Muscle layer of colon (tissue), 2 donors: ENCODE results near the gene SCAF11.

ENCODE experiments used
- H3K27ac ChIP-seq: one replicate; pipeline ENCODE4 v1.7.0; 2013; ENCODE audit warnings: low read depth, mild to moderate bottlenecking, low read length, moderate library complexity
- H3K27me3 ChIP-seq, 2 donors: one replicate each; pipeline ENCODE4 v1.7.0; 2013; ENCODE audit warnings: low read length in 2 of 2, mild to moderate bottlenecking in 2 of 2; ENCODE audit not compliant: insufficient read depth in 2 of 2, control insufficient read depth in 1 of 2
- H3K36me3 ChIP-seq: one replicate; pipeline ENCODE4 v1.7.0; 2013; ENCODE audit warnings: mild to moderate bottlenecking, low read length; ENCODE audit not compliant: insufficient read depth
- H3K4me1 ChIP-seq: one replicate; pipeline ENCODE4 v1.7.0; 2013; ENCODE audit warnings: mild to moderate bottlenecking, low read length; ENCODE audit not compliant: insufficient read depth
- H3K4me3 ChIP-seq, 2 donors: one replicate each; pipeline ENCODE4 v1.7.0; 2013; ENCODE audit warnings: low read length in 2 of 2, low read depth in 1 of 2, mild to moderate bottlenecking in 1 of 2, moderate library complexity in 1 of 2
- H3K9ac ChIP-seq: one replicate; pipeline ENCODE4 v1.7.0; 2013; ENCODE audit warnings: low read length
- H3K9me3 ChIP-seq: one replicate; pipeline ENCODE4 v1.7.0; 2013; ENCODE audit warnings: mild to moderate bottlenecking, low read length
- donor health status: abdominal sarcoma.
- donor health status: Adenocarcinoma of cecum.

The SCAF11 gene

GRCh38 chr12:45878630-45879255 lies 111.6 kb downstream of the SCAF11 start:
- H3K36me3 ChIP-seq, result peaks cover 15% of the 10 kb centered on the region
- H3K9ac ChIP-seq, result no peak overlapping the region
- H3K27ac ChIP-seq, result no peak overlapping the region
- H3K27me3 ChIP-seq, result no peaks in the 10 kb centered on the region
- H3K4me1 ChIP-seq, result peaks cover 5% of the 10 kb centered on the region
- no peaks in the 10 kb centered on the region for H3K9me3 ChIP-seq
- no peak overlapping the region for H3K4me3 ChIP-seq

DNA sequence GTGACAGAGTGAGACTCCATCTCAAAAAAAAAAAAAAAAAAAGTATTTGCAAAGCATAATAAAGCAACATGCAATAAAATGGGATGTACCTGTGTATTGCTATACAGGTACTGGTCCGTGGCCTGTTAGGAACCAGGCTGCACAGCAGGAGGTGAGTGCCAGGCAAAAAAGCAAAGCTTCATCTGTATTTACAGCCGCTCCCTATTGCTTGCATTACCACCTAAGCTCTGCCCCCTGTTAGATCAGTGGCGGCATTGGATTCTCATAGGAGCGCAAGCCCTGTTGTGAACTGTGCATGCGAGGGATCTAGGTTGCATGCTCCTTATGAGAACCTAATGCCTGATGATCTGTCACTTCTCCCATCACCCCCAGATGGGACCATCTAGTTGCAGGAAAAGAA lies 113.3 kb downstream of the SCAF11 start:
- Histone ChIP-seq H3K9ac (no peak overlapping the region), H3K36me3 (peaks cover 15% of the 10 kb centered on the region), H3K4me1 (peaks cover 5% of the 10 kb centered on the region), H3K27me3 (no peaks in the 10 kb centered on the region), H3K9me3 (no peaks in the 10 kb centered on the region), H3K27ac (no peak overlapping the region), H3K4me3 (no peak overlapping the region)

DNA sequence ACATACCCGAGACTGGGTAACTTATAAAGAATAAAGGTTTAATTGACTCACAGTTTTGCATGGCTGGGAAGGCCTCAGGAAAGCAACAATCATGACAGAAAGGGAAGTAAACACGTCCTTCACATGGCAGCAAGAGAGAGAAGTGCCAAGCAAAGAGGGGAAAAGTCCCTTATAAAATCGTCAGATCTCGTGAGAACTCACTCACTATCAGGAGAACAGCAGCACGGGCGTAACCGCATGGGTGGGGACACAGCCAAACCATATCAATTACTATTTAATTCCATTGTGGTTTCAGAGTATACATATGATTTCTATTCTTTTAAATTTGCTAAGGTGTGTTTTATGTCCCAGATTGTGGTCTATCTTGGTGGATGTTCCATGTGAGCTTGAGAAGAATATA lies 117.9 kb downstream of the SCAF11 start:
- Histone ChIP-seq H3K36me3 (peaks cover 15% of the 10 kb centered on the region), H3K9ac (no peak overlapping the region), H3K9me3 (no peaks in the 10 kb centered on the region), H3K4me1 (no peaks in the 10 kb centered on the region), H3K4me3 (no peak overlapping the region), H3K27ac (no peak overlapping the region), H3K27me3 (no peaks in the 10 kb centered on the region)
